GM13977 (cell line): ENCODE results near the gene EPC2.

ENCODE experiments used
- DNase-seq: peaks from one replicate; pipeline ENCODE4 v3.0.0; 2012; ENCODE audit warnings: low spot score
- in situ Hi-C: fragments of 300-500 bp; cut with MboI; formaldehyde crosslinking; loops from one replicate; pipeline ENCODE4 v1.12.0; 2022; ENCODE audit warnings: low sequenced_read_pairs, low pct_unique_long_range_greater_than_20kb, mixed read lengths, inconsistent platforms; ENCODE audit not compliant: unreplicated experiment
- TF ChIP-seq, protein P1 (sequence below): IDR thresholded peaks from 2 replicates; pipeline ENCODE4 v1.5.1; 2012; ENCODE audit warnings: mild to moderate bottlenecking, control low read depth; ENCODE audit not compliant: insufficient read depth; ENCODE audit errors: extremely low read depth, missing control alignments

EPC2 gene

DNA sequence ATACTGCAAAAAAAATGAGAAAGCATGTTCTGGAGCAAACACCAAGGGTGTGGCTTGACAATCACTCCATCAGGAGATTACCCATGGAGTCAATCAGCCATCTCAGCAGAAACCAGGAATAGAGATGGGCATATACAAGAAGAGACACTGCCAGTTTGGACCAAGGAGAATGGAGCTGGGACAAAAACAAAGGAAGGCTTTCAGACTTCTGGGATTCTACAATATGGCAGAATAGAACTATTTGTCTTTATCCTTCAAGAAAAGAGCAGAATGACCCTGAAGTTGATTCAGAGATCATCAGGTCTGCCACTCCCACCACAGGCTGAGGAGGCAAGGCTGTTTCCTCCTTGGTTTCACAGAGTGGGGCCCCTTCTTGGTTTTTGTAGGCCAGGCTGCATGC, 182.2 kb downstream of the EPC2 start:
- DNase-seq = no peak
- in situ Hi-C loops = no loop called here
- TF ChIP-seq, protein P1, sequence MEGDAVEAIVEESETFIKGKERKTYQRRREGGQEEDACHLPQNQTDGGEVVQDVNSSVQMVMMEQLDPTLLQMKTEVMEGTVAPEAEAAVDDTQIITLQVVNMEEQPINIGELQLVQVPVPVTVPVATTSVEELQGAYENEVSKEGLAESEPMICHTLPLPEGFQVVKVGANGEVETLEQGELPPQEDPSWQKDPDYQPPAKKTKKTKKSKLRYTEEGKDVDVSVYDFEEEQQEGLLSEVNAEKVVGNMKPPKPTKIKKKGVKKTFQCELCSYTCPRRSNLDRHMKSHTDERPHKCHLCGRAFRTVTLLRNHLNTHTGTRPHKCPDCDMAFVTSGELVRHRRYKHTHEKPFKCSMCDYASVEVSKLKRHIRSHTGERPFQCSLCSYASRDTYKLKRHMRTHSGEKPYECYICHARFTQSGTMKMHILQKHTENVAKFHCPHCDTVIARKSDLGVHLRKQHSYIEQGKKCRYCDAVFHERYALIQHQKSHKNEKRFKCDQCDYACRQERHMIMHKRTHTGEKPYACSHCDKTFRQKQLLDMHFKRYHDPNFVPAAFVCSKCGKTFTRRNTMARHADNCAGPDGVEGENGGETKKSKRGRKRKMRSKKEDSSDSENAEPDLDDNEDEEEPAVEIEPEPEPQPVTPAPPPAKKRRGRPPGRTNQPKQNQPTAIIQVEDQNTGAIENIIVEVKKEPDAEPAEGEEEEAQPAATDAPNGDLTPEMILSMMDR = no peak

- no peak for DNase-seq
- in situ Hi-C loops = no loop called here
- TF ChIP-seq, protein P1 = no peak
These were observed 184.4 kb downstream of the EPC2 start for GRCh38 chr2:148828941-148829340.

DNA sequence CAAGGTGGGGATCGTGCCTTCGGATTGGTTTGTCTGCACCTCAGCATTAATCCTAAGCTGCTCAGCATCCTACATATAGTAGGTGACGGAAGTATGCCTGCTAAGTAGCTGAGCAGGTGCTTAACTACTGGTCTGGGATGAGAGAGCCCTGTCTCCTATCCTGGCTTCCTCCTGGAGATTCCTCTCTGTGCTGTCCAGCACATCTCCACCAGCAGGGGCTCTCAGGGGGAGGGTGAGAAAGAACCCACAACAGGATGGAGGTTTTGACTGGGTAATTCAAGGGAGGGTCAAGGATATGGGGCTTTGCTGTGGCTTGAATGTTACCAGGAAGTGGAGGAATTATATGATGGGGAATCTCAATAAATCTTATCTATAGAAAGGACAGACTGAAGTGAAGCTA, 185.1 kb downstream of the EPC2 start:
- no peak for DNase-seq
- in situ Hi-C loops = no loop called here
- TF ChIP-seq, protein P1 = no peak

GRCh38 chr2:148832637-148833036, 188.1 kb downstream of the EPC2 start:
- TF ChIP-seq, protein P1 = no peak
- in situ Hi-C loops = no loop called here
- no peak for DNase-seq
